K562 (cell line): ENCODE measurements around the gene ZNF792. TPM values are rescaled to one million over a fixed set of nuclear protein-coding genes. Genes with fewer than 3 reads are reported as not detected.
"Not testable (repeated sequence)": the region's sequence is repeated elsewhere in the genome, so short reads cannot be mapped to it uniquely, and the experiment has no call there.

Experiments
- ATF1 ChIP-seq, 2 experiments: fragments of 450-650 bp in 1 of 2; IDR thresholded peaks; 2 replicates each; pipeline ENCODE4 v1.6.1; 2016; ENCODE audit warnings: missing compliant biosample characterization in 1 of 2, missing genetic modification characterization in 1 of 2
- CTBP1 ChIP-seq: fragments of 450-650 bp; IDR thresholded peaks from 2 replicates; pipeline ENCODE4 v1.6.1; 2016; ENCODE audit warnings: borderline replicate concordance
- DDX20 ChIP-seq: fragments of 450-650 bp; IDR thresholded peaks from 2 replicates; pipeline ENCODE4 v1.6.1; 2016; ENCODE audit warnings: missing genetic modification characterization, low read depth, mild to moderate bottlenecking, missing compliant biosample characterization, moderate library complexity
- ELF4 ChIP-seq: fragments of 450-650 bp; formaldehyde crosslinking; IDR thresholded peaks from 2 replicates; pipeline ENCODE4 v1.4.0; 2022; ENCODE audit warnings: missing genetic modification characterization
- ETV1 ChIP-seq: fragments of 450-650 bp; conservative IDR thresholded peaks from 2 replicates; pipeline ENCODE4 v1.6.1; 2016; ENCODE audit warnings: missing genetic modification characterization, control low read depth, low read depth, missing compliant biosample characterization
- FOSL1 ChIP-seq: fragments of 200-800 bp; sonication (Bioruptor generic); conservative IDR thresholded peaks from 2 replicates; pipeline ENCODE4 v1.6.1; 2016; ENCODE audit warnings: missing genetic modification characterization, missing compliant biosample characterization
- FOXA1 ChIP-seq: fragments of 450-650 bp; IDR thresholded peaks from 2 replicates; pipeline ENCODE4 v1.6.1; 2016; ENCODE audit warnings: mild to moderate bottlenecking, borderline replicate concordance
- GATAD2A ChIP-seq: fragments of 450-650 bp; IDR thresholded peaks from 2 replicates; pipeline ENCODE4 v1.6.1; 2017
- KLF6 ChIP-seq: fragments of 250-450 bp; sonication (Bioruptor Pico); IDR thresholded peaks from 2 replicates; pipeline ENCODE4 v1.4.0; 2020; ENCODE audit warnings: mild to moderate bottlenecking, moderate library complexity, borderline replicate concordance
- MEF2D ChIP-seq: conservative IDR thresholded peaks from 2 replicates; pipeline ENCODE4 v1.6.1; 2016; ENCODE audit warnings: low read depth, missing genetic modification characterization, missing compliant biosample characterization
- MTA2 ChIP-seq: fragments of 450-650 bp; IDR thresholded peaks from 2 replicates; pipeline ENCODE4 v1.6.1; 2016; ENCODE audit warnings: low read depth
- NFRKB ChIP-seq: fragments of 450-650 bp; IDR thresholded peaks from 2 replicates; pipeline ENCODE4 v1.6.1; 2016; ENCODE audit warnings: low read depth
- RAD21 ChIP-seq, 2 experiments: fragments of 250-450 bp in 1 of 2; fragments of 450-650 bp in 1 of 2; sonication (Bioruptor Pico) in 1 of 2; formaldehyde crosslinking in 1 of 2; IDR thresholded peaks in 1 of 2; conservative IDR thresholded peaks in 1 of 2; 2 replicates each; pipeline versions ENCODE4 v1.4.0 to v1.8.0; 2020 to 2022; ENCODE audit warnings: mild to moderate bottlenecking in 2 of 2, moderate library complexity in 1 of 2
- SMARCE1 ChIP-seq: fragments of 450-650 bp; IDR thresholded peaks from 2 replicates; pipeline ENCODE4 v1.7.1; 2016; ENCODE audit warnings: mild to moderate bottlenecking
- SRF ChIP-seq, 2 experiments: fragments of 250-450, 450-650 bp in 1 of 2; sonication (Bioruptor Pico) in 1 of 2; sonication (generic) in 1 of 2; formaldehyde crosslinking; IDR thresholded peaks; 2 replicates each; pipeline versions ENCODE4 v1.5.0 to v1.5.1; 2020 to 2022; ENCODE audit warnings: mild to moderate bottlenecking in 1 of 2, missing genetic modification reagents in 1 of 2
- TAL1 ChIP-seq: fragments of 450-650 bp; IDR thresholded peaks from 2 replicates; pipeline ENCODE4 v1.6.1; 2016; ENCODE audit warnings: mild to moderate bottlenecking
- TEAD2 ChIP-seq: fragments of 450-650 bp; IDR thresholded peaks from 2 replicates; pipeline ENCODE4 v1.6.1; 2016; ENCODE audit warnings: missing genetic modification characterization, control low read depth, missing compliant biosample characterization
- ZNF274 ChIP-seq: IDR thresholded peaks from 2 replicates; pipeline ENCODE4 v1.6.1; 2011; ENCODE audit warnings: low read depth, mild to moderate bottlenecking, low read length, moderate library complexity, borderline replicate concordance
- ZNF561 ChIP-seq: fragments of 450-650 bp; formaldehyde crosslinking; conservative IDR thresholded peaks from 2 replicates; pipeline ENCODE4 v1.4.0; 2020; ENCODE audit warnings: mild to moderate bottlenecking, moderate library complexity
- ZNF644 ChIP-seq: fragments of 200-800 bp; sonication (Bioruptor generic); IDR thresholded peaks from 2 replicates; pipeline ENCODE4 v1.6.1; 2016; ENCODE audit warnings: low read depth, missing genetic modification characterization, missing compliant biosample characterization
- polyA plus RNA-seq, 8 experiments: library from polyadenylated mRNA; depleted of rRNA in 4 of 8; stranded (reverse) in 5 of 8; unstranded in 3 of 8; fragments of >200 nt; fragmentation: Nextera tagmentation in 2 of 8; fragmentation: Illumina TruSeq in 1 of 8; extraction: Ambion mirVana in 2 of 8; extraction: Trizol in 1 of 8; gene quantifications; 2 replicates each; pipeline versions ENCODE4 v1.2.1 to v1.2.3, GENCODE V29; 2011 to 2014; ENCODE audit warnings: inconsistent platforms in 1 of 8, missing spikeins in 1 of 8
- total RNA-seq, 7 experiments: library from RNA; depleted of rRNA in 6 of 7; stranded (reverse); fragments of >200 nt in 6 of 7; fragmentation: Illumina TruSeq in 2 of 7; extraction: Trizol in 2 of 7; gene quantifications; 2 replicates each; pipeline versions ENCODE4 v1.2.1 to v1.2.3, GENCODE V29; 2011 to 2021; ENCODE audit warnings: low replicate concordance in 1 of 7
- TF ChIP-seq, protein P1 (sequence below), 2 experiments: IDR thresholded peaks in 1 of 2; conservative IDR thresholded peaks in 1 of 2; 2 replicates each; pipeline ENCODE4 v1.6.1; 2016; ENCODE audit warnings: low read depth in 2 of 2, mild to moderate bottlenecking in 1 of 2, missing compliant biosample characterization in 1 of 2, missing genetic modification characterization in 1 of 2, moderate library complexity in 1 of 2
- TF ChIP-seq, protein P2 (sequence below), 2 experiments: fragments of 200-800 bp in 1 of 2; sonication (Bioruptor generic) in 1 of 2; sonication (generic) in 1 of 2; formaldehyde crosslinking in 1 of 2; IDR thresholded peaks in 1 of 2; conservative IDR thresholded peaks in 1 of 2; 2 replicates each; pipeline versions ENCODE4 v1.5.0 to v1.6.1; 2016 to 2020; ENCODE audit warnings: missing compliant biosample characterization in 1 of 2, missing genetic modification characterization in 1 of 2, missing genetic modification reagents in 1 of 2

The ZNF792 gene
- total and polyA plus RNA-seq, 9 of the 15 experiments (the other 6 are each of a cell fraction or from before 2014, with no cell fraction given) = 3.3 to 16.5 (median 10.4) TPM

- 0 out of 2 replicates have a peak, but pooled peaks have one; percentile 44 for TF ChIP-seq GATAD2A
- not testable (repeated sequence) for TF ChIP-seq ATF1 (CRISPR knock-in tag; IDR thresholded peaks at IDR 0.05)
- TF ChIP-seq ATF1 (tag; IDR thresholded peaks at IDR 0.05) = peak; percentile 34; the same call in 1 of the 2 replicates
- peak; percentile 66 for TF ChIP-seq MTA2
- TF ChIP-seq, protein P1, sequence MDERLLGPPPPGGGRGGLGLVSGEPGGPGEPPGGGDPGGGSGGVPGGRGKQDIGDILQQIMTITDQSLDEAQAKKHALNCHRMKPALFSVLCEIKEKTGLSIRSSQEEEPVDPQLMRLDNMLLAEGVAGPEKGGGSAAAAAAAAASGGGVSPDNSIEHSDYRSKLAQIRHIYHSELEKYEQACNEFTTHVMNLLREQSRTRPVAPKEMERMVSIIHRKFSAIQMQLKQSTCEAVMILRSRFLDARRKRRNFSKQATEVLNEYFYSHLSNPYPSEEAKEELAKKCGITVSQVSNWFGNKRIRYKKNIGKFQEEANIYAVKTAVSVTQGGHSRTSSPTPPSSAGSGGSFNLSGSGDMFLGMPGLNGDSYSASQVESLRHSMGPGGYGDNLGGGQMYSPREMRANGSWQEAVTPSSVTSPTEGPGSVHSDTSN (CRISPR knock-in tag; IDR thresholded peaks at IDR 0.05; ENCODE audit: low read depth) = not testable (repeated sequence)
- TF ChIP-seq, protein P1 (tag; conservative IDR thresholded peaks at IDR 0.05; ENCODE audit: low read depth) = peak; percentile 54; the same call in 1 of the 2 replicates
- TF ChIP-seq, protein P2, sequence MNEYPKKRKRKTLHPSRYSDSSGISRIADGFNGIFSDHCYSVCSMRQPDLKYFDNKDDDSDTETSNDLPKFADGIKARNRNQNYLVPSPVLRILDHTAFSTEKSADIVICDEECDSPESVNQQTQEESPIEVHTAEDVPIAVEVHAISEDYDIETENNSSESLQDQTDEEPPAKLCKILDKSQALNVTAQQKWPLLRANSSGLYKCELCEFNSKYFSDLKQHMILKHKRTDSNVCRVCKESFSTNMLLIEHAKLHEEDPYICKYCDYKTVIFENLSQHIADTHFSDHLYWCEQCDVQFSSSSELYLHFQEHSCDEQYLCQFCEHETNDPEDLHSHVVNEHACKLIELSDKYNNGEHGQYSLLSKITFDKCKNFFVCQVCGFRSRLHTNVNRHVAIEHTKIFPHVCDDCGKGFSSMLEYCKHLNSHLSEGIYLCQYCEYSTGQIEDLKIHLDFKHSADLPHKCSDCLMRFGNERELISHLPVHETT (CRISPR knock-in tag; conservative IDR thresholded peaks at IDR 0.05 in 1 of 2, IDR thresholded peaks at IDR 0.05 in 1 of 2) = peak in 1 of 2 experiments; percentile 40; a peak in 1 of 4 replicates
- TF ChIP-seq TEAD2 (tag) = peak; percentile 70
- TF ChIP-seq ETV1 = peak; percentile 48; the same call in 1 of the 2 replicates
- TF ChIP-seq ZNF274 = peak; percentile 66; the same call in 1 of the 2 replicates
- TF ChIP-seq NFRKB = 0 out of 2 replicates have a peak, but pooled peaks have one; percentile 29
- 0 out of 2 replicates have a peak, but pooled peaks have one; percentile 26 for TF ChIP-seq ZNF561 (CRISPR knock-in tag)
- TF ChIP-seq TAL1 = peak; percentile 90
- peak in 1 of 2 experiments; percentile 24; a peak in 1 of 4 replicates for TF ChIP-seq RAD21 (CRISPR knock-in tag; conservative IDR thresholded peaks at IDR 0.05 in 1 of 2, IDR thresholded peaks at IDR 0.05 in 1 of 2)
- peak; percentile 86 for TF ChIP-seq ELF4
- 0 out of 2 replicates have a peak, but pooled peaks have one; percentile 18 for TF ChIP-seq FOSL1 (tag)
- peak; percentile 81; the same call in 1 of the 2 replicates for TF ChIP-seq CTBP1
- TF ChIP-seq SRF (CRISPR knock-in tag; IDR thresholded peaks at IDR 0.05) = 0 out of 4 replicates have a peak, but pooled peaks of 1 of the 2 experiments have one; percentile 45
- peak; percentile 67; the same call in 1 of the 2 replicates for TF ChIP-seq KLF6 (CRISPR knock-in tag)
- TF ChIP-seq FOXA1 = peak; percentile 58; the same call in 1 of the 2 replicates
- TF ChIP-seq ZNF644 (tag) = peak; percentile 85
- peak; percentile 84 for TF ChIP-seq MEF2D (tag)
- peak; percentile 62; the same call in 1 of the 2 replicates for TF ChIP-seq DDX20 (tag)
- TF ChIP-seq SMARCE1 = peak; percentile 68; the same call in 1 of the 2 replicates
These were observed 43.8 kb downstream of the ZNF792 start (continued) for GRCh38 chr19:34920090-34920786.
